GM12878 (cell line): Measurements from ENCODE around the gene FBXO42. TPM values are rescaled to one million over a fixed set of nuclear protein-coding genes. Genes with fewer than 3 reads are reported as not detected.

Source experiments
- ATAC-seq: fragments of 200-7000 bp; cut with Tn5 transposase; 3 replicates; pipeline ENCODE4 v1.9.1; 2020; ENCODE audit warnings: mild to moderate bottlenecking, moderate library complexity
- BruUV-seq: library from RNA; stranded (reverse); fragments of 400-500 nt; replicated peaks from 2 replicates; lab custom pipeline; 2021; lab: Mats Ljungman, UMichigan
- CTCF ChIA-PET: fragments of 300-600 bp; sonication (Branson Sonifier 250); formaldehyde crosslinking; extraction: SDS; loops from one replicate; lab custom pipeline; 2021; ENCODE audit warnings: inconsistent platforms; lab: Yijun Ruan, JAX
- POLR2A ChIA-PET: fragments of 350-600 bp; formaldehyde crosslinking; extraction: SDS; loops from one replicate; lab custom pipeline; 2021; ENCODE audit warnings: inconsistent platforms; lab: Charles Lee
- RAD21 ChIA-PET: fragments of 300-600 bp; sonication (Branson Sonifier 250); formaldehyde crosslinking; loops from one replicate; lab custom pipeline; 2023; ENCODE audit warnings: antibody characterized with exemption; ENCODE audit not compliant: unreplicated experiment; lab: Charles Lee
- SMC1A ChIA-PET: fragments of 300-600 bp; sonication (Branson Sonifier 250); formaldehyde crosslinking; loops from one replicate; lab custom pipeline; 2023; ENCODE audit not compliant: unreplicated experiment, uncharacterized antibody; lab: Charles Lee
- DNase-seq: peaks from one replicate; pipeline ENCODE4 v3.0.0-alpha.2; 2011; ENCODE audit warnings: low read depth, low spot score
- FAIRE-seq: peaks from 3 replicates; lab custom pipeline; 2011; peaks lifted over from hg19 to GRCh38; lab: Jason Lieb, UNC
- H2AFZ ChIP-seq: 2 replicates; pipeline ENCODE4 v1.6.0; 2011; ENCODE audit warnings: low read depth, low read length, control low read depth; ENCODE audit not compliant: control insufficient read depth
- H3K27ac ChIP-seq: 2 replicates; pipeline ENCODE4 v1.5.1; 2011; ENCODE audit warnings: control low read depth; ENCODE audit not compliant: control insufficient read depth, insufficient read depth
- H3K27me3 ChIP-seq, 2 experiments: replicated peaks in 1 of 2; 2 replicates each; pipeline versions ENCODE4 v1.6.0 to v1.6.1; 2011; ENCODE audit warnings: low read length in 1 of 2; ENCODE audit not compliant: control insufficient read depth in 2 of 2, insufficient read depth in 2 of 2
- H3K36me3 ChIP-seq, 2 experiments: 2 replicates each; pipeline ENCODE4 v1.5.1; 2011; ENCODE audit warnings: low read length in 1 of 2; ENCODE audit not compliant: control insufficient read depth in 2 of 2, insufficient read depth in 2 of 2
- H3K4me1 ChIP-seq: 2 replicates; pipeline ENCODE4 v1.6.1; 2011; ENCODE audit warnings: mild to moderate bottlenecking, low read length, moderate library complexity, mixed read lengths; ENCODE audit not compliant: control insufficient read depth, insufficient read depth
- H3K4me2 ChIP-seq: 2 replicates; pipeline ENCODE4 v1.6.0; 2011; ENCODE audit warnings: control low read depth; ENCODE audit not compliant: control insufficient read depth, insufficient read depth
- H3K4me3 ChIP-seq: fragments of 200-600 bp; sonication (generic); 2 replicates; pipeline ENCODE4 v1.5.1; 2016
- H3K79me2 ChIP-seq: 2 replicates; pipeline ENCODE4 v1.6.0; 2011; ENCODE audit warnings: low read length; ENCODE audit not compliant: control insufficient read depth, insufficient read depth
- H3K9ac ChIP-seq: 2 replicates; pipeline ENCODE4 v1.8.0; 2011; ENCODE audit warnings: low read length, control low read depth, mixed read lengths; ENCODE audit not compliant: control insufficient read depth, insufficient read depth
- H3K9me3 ChIP-seq: replicated peaks from 3 replicates; pipeline ENCODE4 v1.5.1; 2011; ENCODE audit warnings: mild to moderate bottlenecking, low read length; ENCODE audit not compliant: control insufficient read depth, insufficient read depth
- H4K20me1 ChIP-seq: 2 replicates; pipeline ENCODE4 v1.6.0; 2011; ENCODE audit not compliant: control insufficient read depth, insufficient read depth
- BCLAF1 ChIP-seq: fragments of 450-650 bp; IDR thresholded peaks from 2 replicates; pipeline ENCODE4 v1.6.1; 2017; ENCODE audit warnings: antibody characterized with exemption, mild to moderate bottlenecking, moderate library complexity
- CHD2 ChIP-seq: IDR thresholded peaks from 2 replicates; pipeline ENCODE4 v1.6.1; 2011; ENCODE audit warnings: low read depth, low read length, improper control_type of control experiment, borderline replicate concordance
- E2F8 ChIP-seq: fragments of 450-650 bp; IDR thresholded peaks from 2 replicates; pipeline ENCODE4 v1.6.1; 2018; ENCODE audit warnings: mild to moderate bottlenecking, low read depth, moderate library complexity; ENCODE audit not compliant: partially characterized antibody
- IRF3 ChIP-seq: fragments of 450-650 bp; IDR thresholded peaks from 2 replicates; pipeline ENCODE4 v1.6.1; 2014; ENCODE audit warnings: mild to moderate bottlenecking
- NR2C2 ChIP-seq: IDR thresholded peaks from 2 replicates; pipeline ENCODE4 v1.6.1; 2011; ENCODE audit warnings: borderline replicate concordance, low read depth; ENCODE audit not compliant: control insufficient read depth, insufficient read length
- POLR2A ChIP-seq: IDR thresholded peaks from 2 replicates; pipeline ENCODE4 v1.6.1; 2011; ENCODE audit warnings: low read depth, mild to moderate bottlenecking, low read length
- POLR2AphosphoS5 ChIP-seq: IDR thresholded peaks from 2 replicates; pipeline ENCODE4 v1.6.1; 2011; ENCODE audit warnings: mild to moderate bottlenecking, low read length, inconsistent platforms
- STAT3 ChIP-seq: IDR thresholded peaks from 2 replicates; pipeline ENCODE4 v1.6.1; 2011; ENCODE audit warnings: low read depth, low read length, improper control_type of control experiment
- TCF7 ChIP-seq: IDR thresholded peaks from 2 replicates; pipeline ENCODE4 v1.6.1; 2014; ENCODE audit warnings: antibody characterized with exemption, borderline replicate concordance
- WGBS: methylation state at CpG from one replicate; pipeline ENCODE4 v1.1.6; 2016; ENCODE audit warnings: low lambda C conversion rate; ENCODE audit not compliant: insufficient replicate concordance, insufficient coverage; ENCODE audit errors: missing lambda C conversion rate; 5-methylcytosine and 5-hydroxymethylcytosine counted together
- in situ Hi-C: fragments of 300-500 bp; cut with MboI; formaldehyde crosslinking; loops from 9 replicates; pipeline ENCODE4 v1.14.3; 2018; ENCODE audit warnings: mixed read lengths
- intact Hi-C: fragments of 100-400 bp; cut with micrococcal nuclease; formaldehyde crosslinking; loops from one replicate; pipeline ENCODE4 v1.14.2; 2022; ENCODE audit not compliant: unreplicated experiment
- polyA plus RNA-seq, 11 experiments: library from polyadenylated mRNA; depleted of rRNA in 4 of 11; unstranded in 6 of 11; stranded (reverse) in 5 of 11; fragments of >200 nt; fragmentation: Nextera tagmentation in 4 of 11; fragmentation: Illumina TruSeq in 1 of 11; extraction: Ambion mirVana in 4 of 11; extraction: Trizol in 1 of 11; gene quantifications; 1 replicate in 1 of 11; 2 replicates in 10 of 11; pipeline versions ENCODE4 v1.2.1 to v1.2.3, GENCODE V29; 2011 to 2016; ENCODE audit warnings: inconsistent platforms in 2 of 11, missing spikeins in 2 of 11, low read depth in 1 of 11
- total RNA-seq, 4 experiments: library from RNA; depleted of rRNA in 3 of 4; stranded (reverse); fragments of >200 nt in 3 of 4; fragmentation: Illumina TruSeq in 1 of 4; extraction: Trizol in 1 of 4; gene quantifications; 2 replicates each; pipeline versions ENCODE4 v1.2.1 to v1.2.3, GENCODE V29; 2013 to 2021

Gene FBXO42
- total and polyA plus RNA-seq, 10 of the 15 experiments (the other 5 are each of a cell fraction or from before 2014, with no cell fraction given) = 6.1 to 23.8 (median 15.2) TPM

DNA sequence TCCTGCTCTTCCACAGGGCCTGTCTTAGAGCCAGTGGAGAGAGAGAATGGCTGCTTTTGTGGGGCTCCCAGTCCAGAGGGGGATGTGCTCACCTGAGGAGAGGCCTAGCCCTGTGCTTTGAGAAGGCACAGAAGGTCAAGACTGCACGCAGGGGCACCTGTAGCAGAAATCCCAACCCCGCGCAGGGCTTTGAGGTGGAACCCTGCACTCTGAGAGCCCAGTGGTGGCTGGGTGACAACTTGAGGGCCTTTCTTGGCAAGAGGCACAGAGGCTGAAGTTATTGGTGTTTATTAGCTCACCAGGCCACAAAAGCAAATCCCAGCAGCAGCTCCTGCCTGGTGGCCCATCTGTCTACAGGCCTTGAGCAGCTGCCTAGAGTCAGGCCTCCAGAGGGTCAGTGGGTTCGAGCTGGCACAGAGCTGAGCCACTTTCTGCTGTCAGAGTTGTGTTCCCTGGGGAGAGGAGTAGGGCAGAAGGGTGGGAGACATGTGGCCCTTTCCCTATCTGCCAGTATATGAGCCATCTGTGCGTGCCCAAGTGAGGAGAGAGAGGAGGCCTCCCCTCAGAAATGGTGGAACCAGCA is 46.2 kb upstream of the FBXO42 start:
- Histone ChIP-seq H4K20me1 (no peaks in the 10 kb centered on the region), H2AFZ (no peak overlapping the region), H3K79me2 (peaks cover 3% of the 10 kb centered on the region), H3K4me3 (no peak overlapping the region), H3K9me3 (no peaks in the 10 kb centered on the region), H3K27me3 (no peaks in the 10 kb centered on the region), H3K9ac (no peak overlapping the region), H3K27ac (no peak overlapping the region), H3K36me3 (peaks cover 34 to 38% of the 10 kb centered on the region in 2 experiments), H3K4me2 (no peak overlapping the region), H3K4me1 (no peaks in the 10 kb centered on the region)
- in situ Hi-C loops = no loop called here
- intact Hi-C loops = no loop called here
- ChIA-PET POLR2A (no interaction called here), SMC1A (interaction anchor here (1.0 kb wide), 1 partner anchor 10 kb away, joined by 3 read pairs; no protein-coding TSS in a partner anchor), CTCF (no interaction called here), RAD21 (no interaction called here)
- no TSS peak for BruUV-seq
- FAIRE-seq (no peak), ATAC-seq (no peak; the same call in 2 of the 3 replicates), DNase-seq (no peak)
- no peak; the same call in 1 of the 2 replicates for TF ChIP-seq POLR2AphosphoS5
- TF ChIP-seq CHD2 = no peak
- no peak for TF ChIP-seq BCLAF1
- no peak for TF ChIP-seq STAT3
- TF ChIP-seq E2F8 = no peak
- no peak for TF ChIP-seq NR2C2
- no peak for TF ChIP-seq IRF3
- TF ChIP-seq TCF7 = no peak
- TF ChIP-seq POLR2A = 0 out of 2 replicates have a peak, but pooled peaks have one; percentile 49
- 77% methylated on average over 5 of the region's 5 CpGs for WGBS
